KBM-7 (cell line): ENCODE measurements around the gene ORC5.
A peak's percentile ranks its signal among the peaks of the same experiment; 100 is the strongest.
"Not testable (repeated sequence)": the region's sequence is repeated elsewhere in the genome, so short reads cannot be mapped to it uniquely, and the experiment has no call there.

Experiments
- DNase-seq: peaks from one replicate; pipeline ENCODE4 v3.0.0-alpha.2; 2015
- in situ Hi-C: fragments of 300-500 bp; cut with MboI; formaldehyde crosslinking; loops from 2 replicates; pipeline ENCODE4 v1.14.3; 2020; ENCODE audit warnings: low sequenced_read_pairs, low pct_unique_long_range_greater_than_20kb, mixed read lengths

The ORC5 gene

DNA sequence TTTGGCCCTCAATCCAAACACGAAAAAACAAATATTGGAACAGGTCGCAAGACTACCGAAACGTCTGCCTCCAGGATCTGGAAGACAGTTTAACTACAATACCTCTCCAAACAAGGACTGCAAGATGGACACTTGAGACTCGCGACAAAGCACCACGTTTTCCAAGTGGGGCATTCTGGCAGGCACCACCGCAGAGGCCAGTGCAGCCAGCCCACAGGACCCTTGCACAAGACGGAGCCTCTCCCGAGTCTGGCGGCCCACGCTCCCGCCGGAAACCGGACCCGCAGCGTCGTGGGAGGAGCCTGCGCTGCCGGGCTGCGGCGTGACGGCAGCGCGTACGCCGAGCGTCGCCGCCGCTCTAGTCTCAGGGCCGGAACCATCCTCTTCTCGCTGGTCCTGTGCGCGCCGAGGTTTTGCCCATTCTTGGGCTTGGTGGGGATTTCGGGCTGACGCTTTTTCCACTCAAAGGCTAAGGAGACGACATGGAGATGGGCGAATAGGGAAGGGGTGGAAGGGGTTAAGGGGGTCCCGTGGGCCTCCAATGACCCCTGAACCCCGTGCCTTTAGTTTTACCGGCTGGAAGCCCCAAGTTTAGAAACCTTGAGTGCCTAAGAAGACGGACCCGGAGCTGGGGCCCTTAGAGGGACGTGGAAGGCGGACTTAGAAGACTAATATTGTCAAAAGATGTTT is at the start of gene ORC5:
Gene ORC5, minus strand, starts transcription at position 283 of the 690 bp plus-strand sequence. Its CDS starts 109 bp downstream, at position 174.
- peak; percentile 89 for DNase-seq
- in situ Hi-C loops = no loop called here

DNA sequence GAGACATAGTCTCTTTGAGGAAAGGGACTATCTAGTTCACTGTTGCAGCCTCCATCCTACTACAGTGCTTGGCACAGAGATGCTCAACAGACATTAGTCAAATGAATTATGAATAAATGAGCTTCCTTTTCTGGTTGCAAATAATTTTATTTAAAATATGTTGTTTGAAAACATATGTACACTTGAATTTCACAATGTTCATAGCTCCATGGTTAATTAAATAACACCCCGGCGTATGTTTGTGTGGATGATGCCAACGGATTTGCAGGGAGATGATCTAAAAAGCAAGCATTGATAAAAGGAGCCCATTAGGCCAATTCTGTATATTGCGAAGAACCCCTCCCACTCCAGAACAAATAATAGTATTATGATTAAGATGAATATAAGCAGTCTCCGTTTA is 47.8 kb upstream of the ORC5 start:
- in situ Hi-C loops = no loop called here
- no peak for DNase-seq

DNA sequence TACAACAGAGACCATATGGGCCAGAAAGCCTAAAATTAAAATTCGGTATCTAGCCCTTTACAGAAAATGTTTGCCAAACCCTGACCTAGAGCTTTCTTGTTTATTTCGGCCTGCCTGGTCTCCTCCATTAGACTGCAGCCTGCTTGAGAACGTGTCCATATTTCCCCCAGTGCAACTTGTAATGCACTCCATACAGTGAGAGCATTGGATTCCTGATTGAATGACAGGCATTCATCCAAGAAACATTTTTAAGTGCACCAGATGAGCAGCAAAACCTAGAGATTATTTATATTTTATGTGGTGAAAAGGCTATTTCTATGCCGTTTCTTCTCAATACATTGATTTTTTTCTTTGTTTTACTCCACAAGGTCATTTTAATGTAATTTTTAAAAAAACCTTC is 47.4 kb upstream of the ORC5 start:
- no peak for DNase-seq
- in situ Hi-C loops = no loop called here

DNA sequence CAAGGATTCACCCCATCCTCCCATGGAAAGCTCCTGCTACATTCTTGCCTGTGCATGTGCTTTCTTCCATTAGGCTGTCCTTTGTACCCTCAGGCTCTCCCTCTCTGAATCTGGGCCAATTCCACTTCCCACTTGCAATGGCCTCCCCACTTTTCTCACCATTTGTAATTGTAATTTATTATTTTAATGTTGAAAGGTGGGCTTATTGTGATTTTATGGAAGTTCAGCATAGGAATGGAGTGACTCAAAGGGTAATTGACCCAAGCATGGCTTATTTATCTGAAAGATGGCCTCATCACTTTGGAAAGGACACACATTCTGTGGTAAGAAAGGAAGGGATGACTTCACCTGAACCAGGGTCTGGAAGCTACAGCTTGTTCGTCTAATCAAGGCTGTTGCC is 46.9 kb upstream of the ORC5 start:
- in situ Hi-C loops = no loop called here
- no peak for DNase-seq

DNA sequence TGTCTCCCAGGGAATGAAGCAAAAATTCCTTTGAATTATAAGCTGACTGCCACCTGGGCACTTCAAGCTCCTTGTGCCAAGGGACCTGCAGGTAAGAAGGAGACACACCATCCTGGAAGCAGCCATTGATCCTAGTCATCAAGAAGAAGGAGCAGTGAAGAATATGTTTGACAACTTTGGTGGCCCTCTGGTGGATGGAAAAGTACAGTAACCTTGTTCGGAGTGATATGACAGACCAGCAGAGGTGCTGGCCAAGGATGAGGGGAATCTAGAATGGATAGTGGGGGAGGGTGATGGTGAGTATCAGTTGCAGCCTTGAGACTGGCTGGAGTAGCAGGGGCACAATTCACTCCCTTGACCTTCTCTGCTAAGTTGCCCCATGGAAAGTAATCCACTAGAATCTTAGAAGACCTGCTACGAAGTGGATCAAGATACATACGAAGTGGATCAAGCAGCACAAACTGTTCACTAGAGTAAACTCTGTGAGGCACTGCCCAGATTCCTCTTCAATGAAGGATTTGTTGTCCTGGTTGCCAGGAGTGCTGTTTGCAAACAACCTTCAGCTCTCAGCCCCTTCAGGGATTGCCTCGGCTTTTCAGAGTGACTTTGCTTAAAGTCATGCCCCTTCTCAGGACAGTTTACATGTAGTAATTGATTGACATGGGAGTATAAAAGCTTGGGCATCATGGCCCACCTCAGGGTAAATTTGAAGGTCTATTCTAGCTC is 44.8 kb upstream of the ORC5 start:
- DNase-seq = no peak
- in situ Hi-C loops = no loop called here

DNA sequence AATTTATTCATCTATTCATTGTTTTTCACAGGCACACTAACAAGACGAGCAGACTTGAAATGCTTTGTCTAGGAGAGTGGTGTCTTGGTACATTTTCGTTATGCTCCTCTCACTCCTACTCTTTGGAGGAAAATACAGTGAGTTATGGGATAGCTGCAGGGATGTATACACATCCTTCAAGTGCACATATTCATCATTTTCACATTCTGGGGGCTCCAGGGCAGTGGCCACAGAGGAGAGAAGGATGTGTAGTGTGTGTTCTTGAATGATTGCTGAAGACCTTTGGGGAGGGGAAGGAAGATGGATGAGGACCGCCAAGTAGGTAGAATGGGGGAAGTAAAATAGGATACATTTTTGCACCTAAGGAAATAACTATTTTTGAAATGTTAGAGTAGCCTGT is 34.8 kb upstream of the ORC5 start:
- DNase-seq = no peak
- in situ Hi-C loops = no loop called here

DNA sequence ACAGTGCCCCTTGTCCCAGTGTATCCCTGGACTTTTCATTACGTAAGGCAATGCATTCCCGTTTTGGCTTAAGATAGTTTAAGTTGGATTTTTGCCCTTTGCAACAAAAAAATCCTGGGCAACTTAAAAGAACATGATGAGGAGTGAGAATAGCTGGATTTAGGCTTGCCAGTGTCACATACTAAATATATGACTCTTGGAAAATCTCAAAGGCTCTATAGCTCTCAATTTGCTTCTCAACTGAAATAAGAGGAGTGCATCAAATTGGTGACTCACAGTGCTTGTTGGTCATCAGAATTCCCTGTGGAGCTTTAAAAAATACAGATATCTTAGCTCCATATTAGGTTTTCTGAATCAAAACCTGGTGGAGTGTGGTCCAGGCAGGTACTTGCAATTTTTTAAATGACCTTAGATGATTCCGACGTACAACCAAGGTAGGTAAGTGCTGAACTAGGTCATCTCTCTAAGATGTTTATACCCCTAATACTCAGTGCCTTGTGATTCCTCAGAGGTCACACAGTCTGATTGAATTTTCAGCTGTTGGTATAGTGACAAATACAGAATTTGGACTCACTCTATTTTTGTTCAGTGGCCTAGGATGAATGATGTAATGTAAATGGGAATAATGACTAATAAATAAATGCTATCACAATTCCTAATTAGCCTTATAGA is 33.9 kb upstream of the ORC5 start:
- DNase-seq = no peak
- in situ Hi-C loops = no loop called here

DNA sequence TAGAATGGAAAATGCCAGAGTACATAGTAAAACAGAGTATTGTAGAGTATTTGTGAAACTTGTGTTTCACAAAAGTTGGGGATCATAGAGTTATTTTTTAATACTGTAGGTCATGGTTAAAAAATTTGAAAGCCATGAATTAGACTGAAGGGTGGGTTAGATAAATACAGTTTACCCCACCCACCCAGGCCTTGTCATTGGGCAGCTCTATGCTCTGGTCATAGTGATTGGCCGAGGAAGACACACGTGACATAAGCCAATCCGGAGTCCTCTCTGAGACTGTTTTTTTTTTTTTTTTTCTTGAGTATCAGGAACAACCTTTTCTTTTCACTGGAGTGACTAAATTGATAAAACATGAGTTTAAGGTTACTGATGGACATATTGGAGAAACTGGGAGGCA is 33.3 kb upstream of the ORC5 start:
- DNase-seq = no peak
- in situ Hi-C loops = no loop called here

DNA sequence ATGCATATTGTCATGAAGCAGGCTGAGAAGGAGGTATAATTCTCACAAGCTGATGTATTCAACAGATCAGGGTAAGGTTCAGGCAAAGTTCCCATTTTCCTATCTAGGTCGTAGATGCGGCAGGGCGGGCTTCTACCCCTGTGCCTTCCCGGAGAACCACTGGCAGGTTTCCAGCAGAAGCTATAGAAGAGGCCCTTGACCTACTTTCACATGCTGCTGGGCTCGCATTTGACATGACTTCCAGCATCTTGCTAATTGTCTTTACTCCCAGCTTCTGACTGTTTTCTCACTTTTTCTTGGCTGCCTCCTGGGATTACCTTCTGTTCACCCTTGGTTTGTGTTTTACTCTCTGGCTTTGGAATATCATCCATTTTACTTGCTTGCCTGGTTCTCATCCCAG is 32.6 kb upstream of the ORC5 start:
- in situ Hi-C loops = no loop called here
- DNase-seq = no peak

DNA sequence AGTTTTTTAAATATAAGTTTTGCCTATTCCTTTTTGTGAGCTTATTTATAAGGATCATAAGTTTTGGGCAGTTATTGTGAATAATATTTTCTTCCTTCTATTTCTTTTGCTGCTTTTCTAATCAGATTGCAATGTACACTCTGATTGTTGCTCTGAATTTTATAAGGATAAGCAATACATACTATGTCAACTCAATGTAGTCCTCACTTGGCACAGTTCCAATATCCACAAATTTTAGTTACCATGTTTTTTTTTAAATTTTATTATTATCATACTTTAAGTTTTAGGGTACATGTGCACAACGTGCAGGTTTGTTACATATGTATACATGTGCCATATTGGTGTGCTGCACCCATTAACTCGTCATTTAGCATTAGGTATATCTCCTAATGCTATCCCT is 27.2 kb upstream of the ORC5 start:
- DNase-seq, in situ Hi-C loops: not testable (repeated sequence)

DNA sequence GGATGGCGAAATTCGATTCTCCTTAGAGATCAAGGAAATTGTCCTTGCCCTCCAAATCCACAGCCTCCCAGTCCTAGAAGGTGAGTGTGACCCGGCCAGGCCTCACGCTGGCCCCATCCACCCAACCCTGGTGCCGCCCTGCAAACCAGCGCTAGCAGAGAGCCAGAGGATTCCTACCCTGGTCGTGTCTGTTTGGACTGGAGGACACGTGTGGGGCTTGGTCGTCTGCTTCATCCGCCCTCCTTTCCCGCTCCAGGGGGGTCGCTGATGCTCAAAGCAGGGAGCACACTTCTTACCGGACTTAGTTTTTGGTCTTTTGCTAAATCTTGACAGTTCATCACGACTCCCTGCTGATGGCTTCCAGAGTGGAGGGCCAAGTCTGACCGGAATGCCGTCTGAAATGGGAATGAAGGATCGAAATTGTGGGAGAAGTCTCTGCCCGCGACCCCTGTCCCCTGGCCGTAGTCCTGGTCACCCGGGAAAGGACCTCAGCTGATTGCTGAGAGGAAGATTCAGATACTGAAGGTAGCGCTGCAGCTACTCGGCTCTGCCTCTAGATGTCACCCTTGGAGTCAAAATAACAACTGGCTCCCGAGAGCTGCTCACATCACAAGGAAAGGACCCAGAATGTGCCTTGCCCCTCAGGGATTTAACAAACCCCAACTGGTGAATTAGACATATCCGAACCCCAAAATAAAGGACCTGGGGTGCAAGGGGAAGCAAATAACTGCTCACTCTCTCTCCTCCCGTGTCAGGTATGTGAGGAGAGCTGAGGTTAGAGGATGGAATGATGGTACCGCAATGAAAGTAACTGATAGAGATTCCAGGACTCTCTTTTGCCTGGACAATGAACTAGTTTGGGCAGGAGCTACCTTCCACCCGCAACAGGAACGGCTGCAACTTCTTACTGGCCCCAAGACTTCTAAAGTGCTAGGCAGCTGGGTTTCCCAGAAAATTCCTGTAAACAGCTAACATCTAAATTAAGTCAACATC is 23.5 kb upstream of the ORC5 start:
- DNase-seq = peak; percentile 69
- in situ Hi-C loops = no loop called here

DNA sequence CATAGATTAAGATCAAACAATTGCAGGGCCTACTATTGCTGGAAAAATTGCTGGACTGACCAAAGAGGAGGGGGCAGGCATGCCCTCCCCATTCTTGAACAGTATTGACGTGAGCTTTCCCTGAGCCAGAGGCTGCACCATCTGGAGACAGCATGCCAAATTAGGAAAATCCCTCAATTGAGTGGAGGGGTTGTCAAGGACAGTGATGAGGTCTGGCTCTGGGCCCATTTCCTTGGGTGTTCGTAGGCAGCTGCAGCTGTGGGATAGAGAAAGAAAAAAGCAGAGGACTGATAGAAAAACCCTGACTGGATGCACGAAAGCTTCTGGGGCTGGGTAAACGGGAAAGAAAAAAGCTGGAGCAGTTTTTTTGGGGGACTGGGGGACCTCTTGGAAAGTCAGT is 22.8 kb upstream of the ORC5 start:
- in situ Hi-C loops = no loop called here
- no peak for DNase-seq

DNA sequence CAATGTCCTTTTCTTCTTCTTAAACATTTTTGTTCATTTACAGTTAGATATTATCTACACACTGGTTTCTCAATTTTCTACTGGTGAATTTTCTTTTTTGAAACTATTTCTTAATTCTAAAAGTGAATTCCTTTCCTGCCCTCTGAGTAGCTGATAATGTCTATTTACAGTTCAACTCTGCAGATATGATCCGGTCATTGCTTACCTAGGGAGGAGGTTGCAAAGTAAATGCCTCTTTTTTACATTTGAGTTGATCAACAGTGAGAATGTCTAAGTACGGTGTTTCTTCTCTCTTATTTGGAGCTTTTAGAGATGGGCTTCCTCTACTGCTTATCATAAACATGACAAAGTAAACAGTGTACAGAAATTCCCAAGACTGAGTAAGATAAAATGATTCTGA is 20.6 kb upstream of the ORC5 start:
- in situ Hi-C loops = no loop called here
- DNase-seq = no peak

DNA sequence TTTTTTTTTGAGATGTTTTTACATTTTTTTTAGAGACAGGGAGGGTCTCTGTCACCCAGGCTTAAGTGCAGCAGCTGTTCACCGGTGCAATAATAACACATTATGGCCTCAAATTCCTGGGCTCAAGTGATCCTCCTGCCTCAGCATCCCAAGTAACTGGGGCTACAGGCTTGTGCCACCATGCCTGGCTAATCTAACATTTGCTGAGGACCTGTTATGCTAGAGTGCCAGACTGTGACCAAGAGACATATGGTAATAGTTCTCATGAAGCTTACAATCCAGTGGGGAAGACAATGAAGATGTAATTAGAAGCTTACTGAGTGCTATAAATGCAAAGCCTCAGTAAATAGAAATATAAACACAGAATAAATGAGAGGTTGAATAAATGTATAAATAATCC is 17.6 kb upstream of the ORC5 start:
- DNase-seq = no peak
- in situ Hi-C loops = no loop called here

DNA sequence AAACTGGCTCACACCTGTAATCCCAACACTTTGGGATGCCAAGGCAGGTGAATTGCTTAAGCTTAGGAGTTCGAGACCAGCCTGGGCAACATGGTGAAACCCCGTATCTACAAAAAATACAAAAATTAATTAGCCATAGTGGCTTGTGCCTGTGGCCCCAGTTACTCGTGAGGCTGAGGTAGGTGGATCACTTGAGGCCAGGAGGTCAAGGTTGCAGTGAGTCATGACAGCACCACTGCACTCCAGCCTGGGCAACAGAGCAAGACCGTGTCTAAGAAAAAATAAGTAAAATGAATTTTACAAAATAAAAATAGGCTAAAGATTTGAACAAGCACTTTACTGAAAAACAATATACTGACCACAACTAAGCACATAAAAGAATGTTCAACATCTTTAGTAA is 9.8 kb upstream of the ORC5 start:
- in situ Hi-C loops = no loop called here

DNA sequence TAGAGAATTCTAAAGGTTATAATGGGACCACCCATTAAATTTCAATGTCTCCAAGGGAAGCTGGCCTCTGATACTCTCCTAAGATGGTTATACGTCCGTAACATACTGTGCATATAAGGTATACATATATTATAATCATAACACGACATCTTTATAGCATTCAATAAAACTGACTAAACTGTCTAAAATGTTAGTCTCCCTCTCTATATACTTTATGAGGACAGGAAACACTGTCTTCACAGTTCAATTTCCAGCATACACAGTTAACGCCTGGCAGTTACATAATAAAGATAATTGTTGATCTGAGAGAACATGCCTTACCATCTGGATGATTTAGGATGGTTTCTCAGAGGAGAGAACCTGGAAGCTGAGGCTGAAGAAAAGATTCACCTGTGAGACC is 1.2 kb upstream of the ORC5 start:
- in situ Hi-C loops = no loop called here

More for the DNA sequence above, 9.8 kb upstream of the ORC5 start:
- DNase-seq = no peak

DNA sequence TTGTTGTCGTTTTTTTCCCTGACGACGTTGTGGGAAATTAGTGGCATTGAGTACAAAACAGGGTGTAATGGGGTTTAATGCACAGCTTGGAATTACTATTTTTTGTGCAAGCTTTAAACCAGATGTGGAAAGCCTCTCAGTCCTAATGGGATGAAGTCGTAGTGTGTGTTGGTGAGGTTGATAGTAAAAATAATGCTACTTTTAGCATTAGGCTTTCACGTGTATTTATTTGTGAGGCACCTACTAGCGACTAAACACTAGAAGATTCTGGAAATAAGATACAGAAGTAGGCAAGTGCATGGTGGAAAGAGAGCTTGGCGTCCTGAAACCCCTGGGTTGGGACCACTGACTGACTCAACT is 588 bp upstream of the ORC5 start:
- in situ Hi-C loops = no loop called here
- DNase-seq = no peak

More for the DNA sequence above, 1.2 kb upstream of the ORC5 start:
- DNase-seq = no peak

DNA sequence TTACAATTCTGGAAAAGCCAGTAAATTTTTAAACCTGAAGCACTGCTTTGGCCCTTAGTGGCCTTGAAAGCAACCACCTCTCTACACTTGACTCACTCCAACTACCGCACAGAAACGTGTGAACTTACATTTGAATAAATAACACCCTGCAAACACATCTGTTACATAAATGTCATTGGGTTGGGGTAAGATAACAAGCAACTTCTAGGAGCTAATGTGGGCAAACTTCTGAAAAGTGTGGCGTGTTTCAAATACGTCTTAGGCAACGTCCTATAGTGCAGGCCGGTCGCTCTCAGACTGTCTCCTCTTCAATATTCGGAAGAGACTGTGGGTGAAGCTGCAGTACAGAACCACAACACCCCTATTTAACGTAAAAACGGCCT is 474 bp downstream of the ORC5 start:
- no peak for DNase-seq

DNA sequence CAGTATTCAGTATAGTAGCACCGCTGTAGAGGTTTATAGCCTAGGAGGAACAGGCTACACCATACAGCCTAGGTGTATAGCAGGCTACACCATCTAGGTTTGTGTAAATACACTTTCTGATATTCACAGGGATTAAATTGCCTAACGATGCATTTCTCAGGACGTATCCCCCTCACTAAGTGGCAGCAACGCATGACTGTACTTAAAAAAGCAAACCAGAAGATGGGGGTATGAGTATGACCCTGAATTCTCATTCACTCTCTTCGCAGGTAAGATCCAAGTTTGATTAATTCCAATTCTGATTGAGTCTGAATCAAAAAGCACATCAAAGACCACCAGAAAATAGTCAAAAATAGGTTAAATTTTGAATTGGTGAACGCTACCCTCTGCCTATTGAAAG is 972 bp downstream of the ORC5 start:
- in situ Hi-C loops = no loop called here
- DNase-seq = peak; percentile 24

More for the DNA sequence above, 474 bp downstream of the ORC5 start:
- in situ Hi-C loops = no loop called here
